Subcutaneous preadipocyte (primary cell): ENCODE results near the gene TMC4. TPM values are rescaled to one million over a fixed set of nuclear protein-coding genes. Genes with fewer than 3 reads are reported as not detected.

ENCODE experiments used
- total RNA-seq: library from RNA; depleted of rRNA; stranded (reverse); fragments of >200 nt; gene quantifications from 2 replicates; pipeline ENCODE4 v1.2.3, GENCODE V29; 2012

Gene TMC4, protein sequence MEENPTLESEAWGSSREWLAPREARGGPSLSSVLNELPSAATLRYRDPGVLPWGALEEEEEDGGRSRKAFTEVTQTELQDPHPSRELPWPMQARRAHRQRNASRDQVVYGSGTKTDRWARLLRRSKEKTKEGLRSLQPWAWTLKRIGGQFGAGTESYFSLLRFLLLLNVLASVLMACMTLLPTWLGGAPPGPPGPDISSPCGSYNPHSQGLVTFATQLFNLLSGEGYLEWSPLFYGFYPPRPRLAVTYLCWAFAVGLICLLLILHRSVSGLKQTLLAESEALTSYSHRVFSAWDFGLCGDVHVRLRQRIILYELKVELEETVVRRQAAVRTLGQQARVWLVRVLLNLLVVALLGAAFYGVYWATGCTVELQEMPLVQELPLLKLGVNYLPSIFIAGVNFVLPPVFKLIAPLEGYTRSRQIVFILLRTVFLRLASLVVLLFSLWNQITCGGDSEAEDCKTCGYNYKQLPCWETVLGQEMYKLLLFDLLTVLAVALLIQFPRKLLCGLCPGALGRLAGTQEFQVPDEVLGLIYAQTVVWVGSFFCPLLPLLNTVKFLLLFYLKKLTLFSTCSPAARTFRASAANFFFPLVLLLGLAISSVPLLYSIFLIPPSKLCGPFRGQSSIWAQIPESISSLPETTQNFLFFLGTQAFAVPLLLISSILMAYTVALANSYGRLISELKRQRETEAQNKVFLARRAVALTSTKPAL
- total RNA-seq, result not detected in 2 replicates

DNA sequence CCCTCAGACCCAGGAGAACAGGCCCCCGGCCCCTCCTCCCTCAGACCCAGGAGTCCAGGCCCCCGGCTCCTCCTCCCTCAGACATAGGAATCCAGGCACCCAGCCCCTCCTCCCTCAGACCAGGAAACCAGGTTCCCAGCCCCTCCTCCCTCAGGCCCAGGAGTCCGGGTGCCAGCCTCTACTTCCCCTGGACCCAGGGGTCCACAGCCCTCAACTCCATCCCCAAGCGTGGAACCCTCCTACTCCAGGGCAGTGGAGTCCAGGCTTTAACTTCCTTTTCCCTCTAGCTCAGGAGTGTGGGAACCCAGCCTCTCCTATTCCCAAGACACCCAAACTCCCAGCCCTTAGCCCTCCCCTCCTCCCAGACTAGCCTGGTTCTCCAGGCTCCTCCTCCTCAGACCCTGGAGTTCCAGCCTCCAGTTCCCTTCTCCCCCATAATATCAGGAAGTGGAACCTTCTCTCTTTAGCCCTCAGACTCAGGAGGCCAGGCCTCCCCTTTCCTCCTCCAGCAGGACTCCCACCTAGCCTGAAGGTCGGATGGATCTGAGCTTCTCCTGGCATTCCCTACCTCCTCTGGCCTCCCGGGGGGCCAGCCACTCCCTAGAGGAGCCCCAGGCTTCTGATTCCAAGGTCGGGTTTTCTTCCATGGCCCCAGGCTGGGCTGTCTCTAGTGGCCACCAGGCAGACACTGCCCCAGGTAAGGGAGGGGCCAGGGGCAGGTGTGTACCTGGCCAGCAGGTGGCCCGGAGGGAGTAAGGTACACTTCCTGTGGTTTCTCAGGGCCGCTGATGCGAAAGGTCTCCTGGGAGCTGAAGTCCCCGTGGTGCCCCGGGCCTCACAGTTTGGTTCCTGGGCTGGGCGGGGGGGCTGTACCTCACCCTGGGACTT is at the start of gene TMC4:
Gene TMC4, minus strand, starts transcription at position 690 of the 888 bp plus-strand sequence. Its CDS starts 43 bp downstream, at position 647.

DNA sequence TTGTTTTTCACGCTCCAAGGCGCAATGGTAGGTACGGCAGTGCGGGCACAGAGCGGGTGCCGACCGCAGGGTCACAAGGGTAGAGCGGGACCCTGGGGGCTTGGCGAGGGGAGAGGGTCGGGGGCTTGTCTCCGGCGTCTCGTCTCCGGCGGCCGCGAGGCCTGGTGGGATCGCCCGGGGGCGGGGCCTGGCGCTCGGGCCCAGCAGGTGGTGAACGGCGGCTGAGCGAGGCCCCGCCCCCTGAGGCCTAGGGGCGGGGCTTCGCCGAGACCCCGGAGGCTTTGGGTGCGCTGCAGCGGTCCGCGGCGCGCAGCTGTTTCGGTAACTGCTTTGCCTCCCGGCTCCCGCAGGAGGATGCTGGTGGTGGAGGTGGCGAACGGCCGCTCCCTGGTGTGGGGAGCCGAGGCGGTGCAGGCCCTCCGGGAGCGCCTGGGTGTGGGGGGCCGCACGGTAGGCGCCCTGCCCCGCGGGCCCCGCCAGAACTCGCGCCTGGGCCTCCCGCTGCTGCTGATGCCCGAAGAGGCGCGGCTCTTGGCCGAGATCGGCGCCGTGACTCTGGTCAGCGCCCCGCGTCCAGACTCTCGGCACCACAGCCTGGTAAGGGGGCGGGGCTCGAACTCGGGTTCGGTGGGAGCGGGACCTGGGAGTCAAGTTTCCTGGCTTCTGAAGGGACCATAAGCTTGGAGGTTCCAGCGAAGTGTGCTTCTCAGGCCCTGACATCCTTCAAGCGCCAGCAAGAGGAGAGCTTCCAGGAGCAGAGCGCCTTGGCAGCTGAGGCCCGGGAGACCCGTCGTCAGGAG is 18.3 kb upstream of the TMC4 start, which contains the start of gene TSEN34:
Gene TSEN34, plus strand, starts transcription at position 298 of the 800 bp plus-strand sequence. Its CDS starts 57 bp downstream, at position 355.

DNA sequence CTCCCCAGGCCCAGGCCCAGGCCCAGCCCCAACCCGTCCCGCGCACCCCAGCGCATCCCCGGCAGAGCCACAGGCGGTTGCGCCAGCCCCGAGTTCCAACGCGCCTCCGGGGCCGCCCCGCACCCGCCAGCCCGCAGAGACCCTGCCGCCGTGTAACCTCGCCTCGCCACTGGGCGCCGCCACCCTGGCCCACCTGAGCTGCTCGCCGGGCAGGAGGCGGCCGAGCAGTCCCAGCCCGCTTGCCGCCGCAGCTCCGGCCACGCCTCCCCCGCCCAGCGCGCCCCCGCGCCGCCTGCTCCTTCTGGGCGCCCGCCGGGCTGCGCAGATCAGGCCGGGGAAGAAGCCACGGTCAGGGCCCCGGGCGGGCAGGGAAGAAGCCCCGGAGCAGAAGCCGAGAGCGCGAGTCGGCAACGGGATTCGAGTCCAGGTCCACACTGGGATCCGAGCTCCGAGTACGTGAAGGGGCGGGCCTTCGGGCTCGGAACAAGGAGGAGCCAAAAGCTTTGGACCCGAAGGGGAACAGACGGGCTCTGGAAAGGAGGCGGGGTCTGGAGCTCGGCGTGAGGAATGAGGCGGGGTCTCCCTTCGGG is 16.3 kb upstream of the TMC4 start, which contains the start of gene MBOAT7:
Gene MBOAT7, minus strand, starts transcription at position 436 of the 590 bp plus-strand sequence. CDS start 1,072 bp downstream, outside the sequence.

DNA sequence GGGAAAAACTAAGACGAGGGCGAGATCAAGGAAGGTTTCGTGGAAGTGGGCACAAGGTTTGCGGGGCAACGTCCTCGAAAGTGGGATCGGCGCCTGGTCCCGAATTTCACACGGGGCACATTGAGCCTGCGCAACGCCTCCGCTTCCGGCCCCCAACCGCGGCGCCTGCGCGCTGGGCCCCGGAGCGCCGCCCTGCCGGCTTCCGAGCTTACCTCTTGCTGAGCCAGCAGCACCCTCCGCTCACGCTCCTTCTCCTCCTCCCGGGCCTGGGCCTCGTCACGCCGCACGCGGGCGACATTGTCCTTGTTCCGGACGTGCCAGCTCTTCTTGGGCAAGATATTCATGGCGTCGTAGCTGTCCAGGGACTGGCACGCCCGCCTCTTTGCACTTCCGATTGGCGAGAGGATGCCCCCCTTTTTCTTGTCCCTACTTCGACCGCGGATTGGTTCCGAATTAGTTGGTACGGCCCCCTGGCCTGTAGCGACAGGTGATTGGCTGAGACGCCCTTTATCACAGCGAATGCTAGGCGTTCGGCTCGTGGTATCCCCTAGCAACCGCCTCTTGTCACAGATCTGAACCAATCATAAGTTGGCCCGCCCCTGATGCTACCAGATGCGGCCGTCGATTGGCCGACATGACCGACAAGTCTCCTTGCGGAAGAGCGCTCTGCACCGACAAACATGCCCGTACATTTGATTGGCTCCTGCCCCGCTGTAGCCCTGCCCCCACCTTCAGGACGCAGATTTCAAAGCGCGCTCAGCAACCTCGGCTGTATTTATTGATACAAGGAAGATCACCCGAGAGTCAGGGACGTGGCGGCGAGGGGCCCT is 13.4 kb downstream of the TMC4 start, which contains the start of gene LENG1:
Gene LENG1, minus strand, starts transcription at position 370 of the 830 bp plus-strand sequence. Its CDS starts 26 bp downstream, at position 344.

DNA sequence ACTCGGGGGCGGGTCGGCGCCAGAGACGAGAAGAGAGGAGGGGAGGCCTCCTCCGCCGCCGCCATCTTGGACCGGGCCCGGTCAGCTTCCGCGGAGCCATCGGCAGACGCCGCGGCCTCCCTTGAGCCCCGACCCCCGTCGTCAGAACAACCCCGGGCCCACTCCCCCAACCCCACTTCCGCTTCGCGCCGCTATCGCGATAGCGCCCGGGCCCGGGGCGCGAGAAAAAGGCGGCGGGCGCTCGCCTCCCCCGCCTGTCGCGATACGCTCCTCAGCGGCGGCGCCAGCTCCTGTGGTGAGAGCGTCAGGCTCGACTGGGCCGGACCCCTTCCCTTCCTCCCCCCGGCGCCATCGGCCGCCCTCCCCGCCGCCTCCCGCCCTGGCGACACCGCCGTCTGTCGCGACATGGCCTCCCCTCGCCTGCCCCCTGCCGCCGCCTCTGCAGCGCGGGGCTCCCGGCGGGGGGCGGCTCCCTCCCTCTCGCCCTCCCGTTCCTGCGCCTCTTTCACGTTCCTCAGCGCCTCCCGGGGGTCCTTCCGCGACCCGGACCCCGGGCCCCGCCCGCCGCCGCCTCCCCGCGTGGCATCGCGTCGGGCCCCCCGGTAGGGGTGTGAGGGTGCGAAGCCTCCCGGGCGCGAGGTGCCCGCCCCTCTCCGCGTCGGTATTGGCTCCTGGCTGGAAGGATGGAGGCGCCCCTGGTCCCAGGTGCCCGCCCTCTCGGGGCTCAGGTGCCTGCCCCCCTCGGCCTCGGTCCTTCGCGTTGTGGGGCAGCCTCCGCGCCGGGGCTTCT is 35.1 kb downstream of the TMC4 start, which contains the start of gene CNOT3:
Gene CNOT3, plus strand, starts transcription at position 64 of the 790 bp plus-strand sequence. CDS start 5,217 bp downstream, outside the sequence.

DNA sequence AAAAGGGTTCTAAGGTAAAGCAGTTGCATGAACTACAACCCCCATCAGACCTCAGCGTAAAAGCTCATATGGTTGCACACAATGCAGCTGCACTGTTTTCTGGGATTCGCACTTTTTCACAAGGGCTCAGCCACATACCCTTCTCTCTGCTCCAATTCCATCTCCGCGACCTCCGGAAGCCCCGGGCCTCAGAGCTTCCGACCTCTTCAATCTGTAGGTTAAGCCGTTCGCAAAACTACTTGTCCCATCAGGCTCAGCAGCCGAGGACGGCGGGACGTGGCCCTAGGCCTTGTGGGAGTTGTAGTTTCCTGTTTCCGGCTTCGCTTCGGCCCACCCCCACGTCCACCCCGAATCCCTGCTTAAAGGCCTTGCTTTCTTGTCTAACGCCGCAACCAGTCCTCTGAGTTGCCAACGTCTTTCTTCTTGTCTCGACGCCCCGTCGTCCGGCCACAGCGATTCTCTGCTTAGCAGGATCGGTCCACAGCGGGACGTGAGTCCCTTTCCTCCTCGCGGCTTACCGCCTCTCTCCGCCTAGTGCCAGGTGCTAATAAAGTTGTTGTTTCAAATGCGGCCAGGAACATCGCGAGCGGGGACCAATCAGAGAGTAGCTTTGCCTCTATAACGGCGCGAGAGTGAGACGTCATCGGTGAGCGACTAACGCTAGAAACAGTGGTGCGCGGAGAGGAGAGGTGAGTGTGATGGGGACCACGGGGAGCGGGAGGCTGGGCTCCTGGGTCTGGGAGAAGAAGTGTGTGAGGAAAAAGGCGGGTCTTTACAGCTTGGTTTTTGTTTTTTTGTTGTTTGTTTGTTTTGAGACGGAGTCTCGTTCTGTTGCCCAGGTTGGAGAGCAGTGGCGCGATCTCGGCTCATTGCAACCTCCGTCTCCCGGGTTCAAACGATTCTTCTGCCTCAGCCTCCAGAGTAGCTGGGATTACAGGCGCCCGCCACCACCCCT is 57.6 kb downstream of the TMC4 start, which contains the start of the genes PRPF31 and TFPT:
Gene PRPF31, plus strand, starts transcription at position 646 of the 955 bp plus-strand sequence. CDS start 2,525 bp downstream, outside the sequence.
Gene TFPT, minus strand, starts transcription at position 549 of the 955 bp plus-strand sequence. Its CDS starts 388 bp downstream, at position 161.

Other genes with a start within 250 kb of the TMC4 start
- 0.20 TPM in 1 of 2 replicates, not detected in the other for gene CACNG8, start 210.2 kb downstream of the TMC4 start, total RNA-seq
- gene CACNG6, start 181.5 kb downstream of the TMC4 start, total RNA-seq, result not detected in 2 replicates
- not detected in 2 replicates for gene VSTM1, start 109.3 kb downstream of the TMC4 start, total RNA-seq
- gene TARM1, start 91.8 kb downstream of the TMC4 start, total RNA-seq, result not detected in 2 replicates
- gene OSCAR, start 72.4 kb downstream of the TMC4 start, total RNA-seq, result under 0.01 and 0.20 TPM in 2 replicates
- 9.9 and 12.1 TPM in 2 replicates for gene NDUFA3, start 70.3 kb downstream of the TMC4 start, total RNA-seq
- 8.4 and 10.3 TPM in 2 replicates for gene TFPT, start 57.5 kb downstream of the TMC4 start, total RNA-seq
- 49.6 and 55.5 TPM in 2 replicates for gene PRPF31, start 57.4 kb downstream of the TMC4 start, total RNA-seq
- gene CNOT3, start 35.4 kb downstream of the TMC4 start, total RNA-seq, result 7.3 and 9.2 TPM in 2 replicates
- 4.3 and 4.8 TPM in 2 replicates for gene LENG1, start 13.4 kb downstream of the TMC4 start, total RNA-seq
- 30.9 and 32.0 TPM in 2 replicates for gene MBOAT7, start 16.4 kb upstream of the TMC4 start, total RNA-seq
- 60.8 and 64.7 TPM in 2 replicates for gene TSEN34, start 18.1 kb upstream of the TMC4 start, total RNA-seq
- 1,299 and 2,011 TPM in 2 replicates for gene RPS9, start 27.7 kb upstream of the TMC4 start, total RNA-seq
- gene LILRB3, start 49.8 kb upstream of the TMC4 start, total RNA-seq, result 0.20 TPM in 1 of 2 replicates, not detected in the other
- gene LILRA6, start 69.6 kb upstream of the TMC4 start, total RNA-seq, result not detected in 2 replicates
- gene LILRB5, start 84.1 kb upstream of the TMC4 start, total RNA-seq, result not detected in 2 replicates
- gene LILRB2, start 108.0 kb upstream of the TMC4 start, total RNA-seq, result not detected in 2 replicates
- not detected in 2 replicates for gene LILRA5, start 140.0 kb upstream of the TMC4 start, total RNA-seq
- not detected in 2 replicates for gene LILRA4, start 166.0 kb upstream of the TMC4 start, total RNA-seq
- not detected in 2 replicates for gene LAIR1, start 191.8 kb upstream of the TMC4 start, total RNA-seq
- gene TTYH1, start 242.3 kb upstream of the TMC4 start, total RNA-seq, result not detected in 2 replicates